Ecto neural progenitor cell (in vitro differentiated cells): ENCODE results near the gene HOXB6.

Source experiments
- DNase-seq: peaks from one replicate; pipeline ENCODE4 v3.0.0-alpha.2; 2018; ENCODE audit warnings: low spot score

HOXB6 gene

GRCh38 chr17:48565925-48566710, 38.7 kb downstream of the HOXB6 start:
- DNase-seq = no peak

DNA sequence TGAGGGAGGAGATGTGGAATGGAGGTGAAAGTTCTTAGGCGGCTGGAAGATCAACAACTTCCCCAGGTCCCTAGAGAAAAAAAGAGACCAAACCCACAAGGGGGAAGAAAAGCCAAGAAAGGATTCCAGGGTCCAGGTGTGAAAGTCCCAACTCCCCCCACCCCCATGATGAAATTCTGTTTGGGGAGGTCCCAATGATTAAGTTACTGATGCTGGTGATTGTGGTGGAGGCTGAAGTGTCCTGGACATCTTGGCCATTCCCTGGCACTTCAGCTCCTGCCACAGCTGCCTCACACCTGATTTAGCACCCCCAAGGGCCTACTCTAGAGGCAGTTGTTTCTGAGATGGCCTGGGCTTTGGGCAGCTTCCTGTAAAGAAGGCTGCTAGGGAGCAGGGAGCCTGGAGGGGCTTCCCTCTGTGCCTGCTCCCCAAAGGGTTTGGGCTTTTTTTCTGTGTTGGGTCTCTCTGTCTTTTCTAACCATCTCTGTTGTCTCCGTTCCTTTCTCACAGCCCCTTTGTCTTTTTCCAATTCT, 39.7 kb downstream of the HOXB6 start:
- no peak for DNase-seq

DNA sequence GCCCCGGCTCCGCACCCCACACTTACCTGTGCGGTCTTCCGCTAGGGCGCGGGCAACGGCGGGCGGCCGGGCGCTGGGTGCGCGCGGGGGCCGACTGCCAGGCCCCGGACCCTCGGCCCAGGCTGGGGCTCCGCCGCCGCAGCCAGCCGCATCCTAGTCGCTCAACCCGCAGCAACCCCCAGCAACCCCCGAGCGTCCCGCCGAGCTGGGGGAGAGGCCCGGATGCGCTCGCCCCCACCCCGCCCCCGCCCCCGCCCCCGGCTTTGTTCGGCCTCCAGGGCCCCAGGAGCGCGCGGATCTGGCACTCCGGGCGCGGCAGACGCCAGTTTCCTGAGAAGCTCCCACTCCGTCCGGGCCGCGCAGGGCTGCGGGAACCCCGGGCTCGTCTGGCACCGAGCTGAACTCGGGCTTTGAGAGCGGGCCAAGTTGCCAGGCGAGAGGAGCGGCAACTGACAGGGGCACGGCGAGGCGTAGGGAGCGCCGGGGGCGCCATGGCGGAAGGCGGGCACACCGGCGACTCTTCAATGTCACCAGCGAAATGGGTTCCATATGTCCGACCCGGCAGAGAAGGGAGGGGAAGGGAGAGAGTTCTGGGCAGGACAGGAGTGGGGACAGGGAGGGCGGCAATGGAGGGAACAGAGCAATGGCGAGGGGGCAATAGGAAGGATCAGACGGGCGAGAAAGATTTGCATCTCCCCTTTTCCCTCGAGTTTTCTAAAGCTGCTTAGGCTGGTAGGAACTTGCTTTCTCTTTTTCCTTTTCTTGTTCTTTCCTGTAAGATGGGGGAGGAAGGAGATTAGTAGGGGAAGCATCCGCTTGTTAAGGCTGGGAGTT, 40.4 kb downstream of the HOXB6 start:
- peak; percentile 61 for DNase-seq

DNA sequence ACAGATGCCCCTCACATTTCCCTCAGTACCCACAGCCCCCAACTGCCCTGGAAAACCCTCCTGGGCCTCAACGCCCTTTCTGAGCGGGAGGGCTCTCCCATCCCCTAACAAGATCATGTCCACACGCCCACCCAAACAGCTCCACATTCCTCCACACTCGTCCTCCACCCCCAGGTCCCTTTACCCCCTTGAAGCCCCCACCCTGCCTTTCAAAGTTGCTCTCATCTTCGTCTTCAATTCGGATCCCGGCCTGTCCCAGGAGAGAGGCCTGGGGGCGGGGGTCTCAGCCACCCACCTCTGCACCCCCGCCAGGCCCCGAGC, 41.0 kb downstream of the HOXB6 start:
- DNase-seq = no peak

- DNase-seq = no peak
These were observed 41.4 kb downstream of the HOXB6 start for GRCh38 chr17:48563385-48563838.

- no peak for DNase-seq
These were observed 41.9 kb downstream of the HOXB6 start for GRCh38 chr17:48562934-48563333.

DNA sequence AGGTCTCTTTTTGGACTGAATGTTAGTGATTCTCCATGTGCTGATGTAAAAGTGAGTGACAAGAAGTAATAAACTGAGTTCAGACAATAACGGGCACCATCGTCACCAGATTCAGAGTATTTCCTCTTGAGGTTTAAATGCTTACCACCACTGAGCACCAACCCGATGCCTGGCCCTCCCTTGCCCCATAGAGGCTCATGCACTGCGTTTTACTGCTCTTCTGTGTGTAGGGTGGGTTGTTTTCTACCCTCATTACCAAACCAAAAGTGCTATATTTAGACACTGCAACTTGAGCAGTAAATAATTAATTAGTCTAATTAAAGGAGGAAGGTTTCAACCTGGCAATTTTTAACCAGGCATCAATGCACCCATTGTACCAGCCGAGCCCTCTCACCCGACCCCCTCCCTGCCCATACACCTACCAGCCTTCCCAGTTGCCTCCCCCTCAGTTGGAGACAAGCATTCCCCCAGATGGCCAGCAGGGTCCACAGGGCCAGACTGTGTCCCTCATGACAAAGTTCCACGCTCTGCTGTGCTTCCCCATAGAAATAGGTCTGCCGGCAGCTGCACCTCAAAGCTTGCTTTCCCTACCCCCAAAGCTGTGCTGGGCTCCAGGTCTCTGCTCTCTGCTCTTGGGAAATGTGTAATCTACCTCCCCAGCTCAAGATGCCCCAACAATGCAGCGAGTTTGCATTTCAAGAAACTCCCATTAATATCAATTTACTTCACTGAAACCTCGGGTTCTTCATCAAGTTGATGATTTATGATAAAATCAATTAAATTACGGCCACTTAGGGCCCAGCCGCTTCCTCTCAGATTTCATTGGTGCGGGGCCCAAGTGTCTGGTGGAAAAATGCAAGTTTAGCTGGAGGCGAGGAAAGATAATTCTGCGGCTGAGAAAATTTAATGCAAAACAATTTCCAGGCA, 42.6 kb downstream of the HOXB6 start:
- no peak for DNase-seq

DNA sequence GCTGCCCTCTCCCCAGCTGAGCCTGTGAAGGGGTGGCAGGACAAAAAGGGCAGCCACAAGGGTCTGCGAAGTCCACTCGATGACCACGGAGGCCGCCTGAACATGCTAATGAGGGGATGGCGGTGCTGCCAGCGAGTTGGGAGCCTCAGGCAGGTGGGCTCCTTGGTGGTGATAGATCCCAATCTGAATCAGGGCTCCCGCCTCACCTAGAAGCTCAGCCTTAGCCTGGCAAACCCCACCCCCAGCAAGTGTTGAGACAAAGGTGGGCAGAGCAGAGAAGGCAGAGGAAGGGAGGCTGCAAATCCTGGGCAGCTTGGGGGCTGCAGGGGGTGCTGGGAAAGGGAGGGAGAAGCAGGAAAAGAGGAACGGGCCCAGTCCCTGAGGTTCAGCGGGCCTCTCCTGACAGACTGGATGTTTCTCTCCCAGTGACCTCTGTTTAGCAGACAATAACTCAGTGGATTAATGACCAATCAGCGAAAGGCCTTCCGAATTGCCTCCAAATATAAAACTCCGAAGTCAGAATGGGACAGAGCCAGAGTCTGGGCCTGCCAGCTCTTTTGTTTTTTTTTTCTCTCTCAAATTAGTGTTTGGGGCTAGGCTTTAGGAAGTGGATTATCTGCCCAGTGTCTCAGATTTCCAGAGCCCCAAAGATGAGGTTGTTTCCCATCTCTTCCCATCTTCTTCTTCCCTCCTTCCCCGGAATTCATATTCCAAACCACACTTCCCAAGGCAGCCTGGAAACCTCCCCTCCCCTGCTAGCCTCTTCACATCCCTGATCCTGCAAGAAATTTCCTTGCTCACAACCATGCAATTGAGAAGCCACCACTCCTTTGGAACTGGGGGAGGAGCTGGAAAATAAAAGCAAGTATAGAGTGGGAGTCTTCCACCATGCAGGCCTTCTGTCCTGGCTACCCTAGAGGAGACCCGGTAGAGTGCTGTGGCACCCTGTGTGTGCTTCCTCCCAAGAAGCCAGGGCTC, 44.7 kb downstream of the HOXB6 start:
- DNase-seq = no peak

- DNase-seq = no peak
These were observed 45.5 kb downstream of the HOXB6 start for GRCh38 chr17:48559122-48559839.

GRCh38 chr17:48558831-48559121, 46.0 kb downstream of the HOXB6 start:
- DNase-seq = no peak

DNA sequence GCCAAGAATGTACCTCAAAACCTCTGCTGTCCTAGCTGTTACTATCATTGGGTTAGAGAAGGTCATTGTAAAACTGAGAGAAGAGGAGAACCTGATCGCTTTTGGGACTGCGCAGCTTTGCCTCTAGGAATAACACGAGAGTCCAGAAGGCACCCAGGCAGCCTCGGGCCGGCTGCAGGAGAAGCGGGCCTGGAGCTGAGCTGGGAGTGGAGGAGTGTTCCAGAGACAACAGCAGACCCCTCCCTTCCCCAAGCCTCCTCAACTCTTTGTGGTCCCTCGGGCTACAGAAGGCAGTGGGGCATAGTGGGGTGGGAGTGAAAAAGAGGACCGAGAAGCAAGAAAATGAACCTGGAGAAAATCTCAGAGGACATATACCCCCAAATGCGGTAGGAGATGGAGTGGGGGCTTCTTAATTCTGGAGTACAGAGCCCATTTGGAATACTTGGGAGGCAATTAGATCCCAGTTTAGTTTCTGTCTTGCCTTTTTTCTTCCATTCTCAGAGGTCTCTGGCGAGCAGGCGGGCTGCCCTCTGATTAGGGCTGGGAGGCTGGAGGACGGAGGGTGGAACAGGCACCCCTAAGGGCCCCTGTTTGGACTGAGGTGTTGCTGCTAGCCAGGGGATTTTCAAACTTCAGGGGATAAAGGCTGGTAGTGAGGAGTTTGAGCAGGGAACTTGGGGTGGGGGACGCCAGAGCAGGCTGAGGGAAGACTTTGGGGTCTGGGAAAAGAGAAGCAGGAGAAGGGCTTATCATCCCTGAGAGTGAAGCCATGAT, 46.5 kb downstream of the HOXB6 start:
- DNase-seq = no peak

GRCh38 chr17:48556576-48557401, 48.0 kb downstream of the HOXB6 start:
- no peak for DNase-seq

DNA sequence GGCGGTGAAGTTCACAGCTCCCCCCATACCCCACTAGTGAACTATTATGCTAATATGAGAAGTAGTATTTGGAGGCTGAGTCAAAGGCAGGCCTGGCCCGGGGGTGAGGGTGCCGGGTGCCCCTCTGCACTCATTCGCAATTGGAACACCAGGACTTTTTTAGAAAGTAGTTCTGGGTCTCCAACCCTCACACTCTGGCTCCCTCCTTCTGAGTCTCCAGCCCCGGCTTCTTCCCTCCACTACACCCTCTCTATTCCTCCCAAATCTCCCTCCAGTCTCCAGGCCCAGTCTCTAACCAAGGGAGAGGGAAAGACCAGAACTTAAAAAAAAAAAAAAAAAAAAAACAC, 48.6 kb downstream of the HOXB6 start:
- DNase-seq = no peak

- peak; percentile 63 for DNase-seq
These were observed 49.2 kb downstream of the HOXB6 start for GRCh38 chr17:48555258-48556228.

DNA sequence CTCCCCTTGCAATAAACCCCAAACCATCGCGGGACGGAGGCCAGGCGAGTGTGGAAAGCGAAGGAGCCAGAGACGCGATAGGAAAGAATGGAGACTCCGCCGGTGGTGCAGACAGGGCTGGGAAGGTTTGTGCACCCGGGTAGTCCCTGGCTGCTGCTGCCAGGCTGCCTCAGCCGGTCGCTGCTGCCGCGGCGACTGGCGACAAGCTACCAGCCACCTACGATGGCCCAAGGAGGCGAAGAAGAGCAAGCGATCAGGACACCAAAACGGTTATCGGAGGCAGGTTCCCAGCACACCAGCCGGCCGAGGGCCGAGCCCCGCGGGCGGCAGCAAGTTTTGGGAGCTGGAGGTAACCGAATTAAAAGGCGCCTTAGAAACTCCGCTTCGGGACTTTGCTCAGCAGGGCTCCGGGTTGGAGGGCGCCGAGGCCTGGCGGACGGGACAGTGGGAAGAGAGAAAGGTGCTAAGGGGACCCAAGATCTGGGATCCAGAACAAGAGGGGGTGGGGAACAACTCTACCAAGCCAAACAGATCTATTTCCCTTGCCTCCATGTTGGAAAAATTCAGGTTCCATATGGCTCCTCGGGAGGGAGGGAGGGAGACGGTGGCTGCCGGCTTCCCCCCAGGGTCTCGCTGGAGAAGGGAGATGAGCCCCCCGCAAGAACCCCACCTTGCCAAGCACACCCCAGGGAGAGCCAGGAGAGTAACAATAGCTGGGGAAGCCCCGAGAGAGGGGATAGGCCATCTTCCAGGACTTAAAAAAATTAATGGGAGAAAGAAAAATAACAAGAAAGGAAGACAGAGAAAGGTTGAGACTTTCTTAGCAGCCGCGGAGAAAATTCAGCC, 50.2 kb downstream of the HOXB6 start:
- peak; percentile 65 for DNase-seq

- DNase-seq = no peak
These were observed 51.0 kb downstream of the HOXB6 start for GRCh38 chr17:48553826-48554225.

GRCh38 chr17:48553190-48553547, 51.6 kb downstream of the HOXB6 start:
- DNase-seq = no peak
